Adrenal gland (tissue), 5 donors: ENCODE data around the gene RUBCNL.

Source experiments
- POLR2A ChIP-seq, 2 donors: fragments of 450-650 bp; IDR thresholded peaks; one replicate each; pipeline ENCODE4 v1.6.1; 2017; ENCODE audit warnings: antibody characterized with exemption in 2 of 2, mild to moderate bottlenecking in 2 of 2, moderate library complexity in 1 of 2
- TF ChIP-seq, protein P1 (sequence below), 6 experiments: fragments of 450-650 bp in 4 of 6; fragments of 200-600 bp in 2 of 6; sonication (generic) in 1 of 6; IDR thresholded peaks; 1 replicate in 5 of 6; 2 replicates in 1 of 6; pipeline versions ENCODE4 v1.5.1 to v1.8.0; 2016 to 2021; ENCODE audit warnings: antibody characterized with exemption in 6 of 6, mild to moderate bottlenecking in 2 of 6, moderate library complexity in 1 of 6
- donor health status: DM: no; HTN: no; CAD: no.

DNA sequence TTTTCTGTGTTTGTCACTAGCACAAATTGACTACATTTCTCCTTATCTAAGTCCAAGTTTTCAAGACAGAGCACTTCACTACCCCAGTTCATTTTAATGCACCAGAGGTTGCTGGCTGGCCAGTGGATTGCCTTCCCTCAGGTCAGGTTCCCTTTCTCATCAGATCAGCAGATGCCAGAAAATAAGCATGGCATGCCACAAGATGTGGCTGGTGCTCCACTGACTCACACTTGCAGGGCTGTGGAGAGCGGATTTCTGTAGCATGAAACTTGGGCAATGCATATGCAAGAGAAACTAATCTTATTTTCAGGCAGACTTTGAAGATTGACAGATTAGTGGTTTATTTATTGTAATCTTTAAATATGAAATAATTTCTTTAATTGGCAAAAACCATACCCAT lies 79.5 kb downstream of the RUBCNL start:
- TF ChIP-seq, protein P1, sequence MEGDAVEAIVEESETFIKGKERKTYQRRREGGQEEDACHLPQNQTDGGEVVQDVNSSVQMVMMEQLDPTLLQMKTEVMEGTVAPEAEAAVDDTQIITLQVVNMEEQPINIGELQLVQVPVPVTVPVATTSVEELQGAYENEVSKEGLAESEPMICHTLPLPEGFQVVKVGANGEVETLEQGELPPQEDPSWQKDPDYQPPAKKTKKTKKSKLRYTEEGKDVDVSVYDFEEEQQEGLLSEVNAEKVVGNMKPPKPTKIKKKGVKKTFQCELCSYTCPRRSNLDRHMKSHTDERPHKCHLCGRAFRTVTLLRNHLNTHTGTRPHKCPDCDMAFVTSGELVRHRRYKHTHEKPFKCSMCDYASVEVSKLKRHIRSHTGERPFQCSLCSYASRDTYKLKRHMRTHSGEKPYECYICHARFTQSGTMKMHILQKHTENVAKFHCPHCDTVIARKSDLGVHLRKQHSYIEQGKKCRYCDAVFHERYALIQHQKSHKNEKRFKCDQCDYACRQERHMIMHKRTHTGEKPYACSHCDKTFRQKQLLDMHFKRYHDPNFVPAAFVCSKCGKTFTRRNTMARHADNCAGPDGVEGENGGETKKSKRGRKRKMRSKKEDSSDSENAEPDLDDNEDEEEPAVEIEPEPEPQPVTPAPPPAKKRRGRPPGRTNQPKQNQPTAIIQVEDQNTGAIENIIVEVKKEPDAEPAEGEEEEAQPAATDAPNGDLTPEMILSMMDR (IDR thresholded peaks at IDR 0.05), result no peak
- TF ChIP-seq POLR2A (IDR thresholded peaks at IDR 0.05), result no peak
